Epithelial cell of proximal tubule (primary cell): ENCODE results near the gene MAGEC2. TPM values are rescaled to one million over a fixed set of nuclear protein-coding genes. Genes with fewer than 3 reads are reported as not detected.

Source experiments
- DNase-seq: peaks from one replicate; pipeline ENCODE4 v3.0.0-alpha.2; 2011; ENCODE audit warnings: low read depth
- H3K4me3 ChIP-seq: 2 replicates; pipeline ENCODE4 v1.5.1; 2011; ENCODE audit warnings: low read depth, mild to moderate bottlenecking, low read length
- CTCF ChIP-seq: conservative IDR thresholded peaks from 2 replicates; pipeline ENCODE4 v1.5.1; 2012; ENCODE audit warnings: low read depth, mild to moderate bottlenecking, low read length
- total RNA-seq: library from RNA; depleted of rRNA; stranded (reverse); fragments of >200 nt; gene quantifications from 2 replicates; pipeline ENCODE4 v1.2.3, GENCODE V29; 2015

The MAGEC2 gene
- total RNA-seq, 1 donor from 2014 or later: not detected

- no peak overlapping the region for H3K4me3 ChIP-seq
- DNase-seq: no peak
- no peak for TF ChIP-seq CTCF
Measured at GRCh38 chrX:142238536-142238935, 33.4 kb upstream of the MAGEC2 start.

DNA sequence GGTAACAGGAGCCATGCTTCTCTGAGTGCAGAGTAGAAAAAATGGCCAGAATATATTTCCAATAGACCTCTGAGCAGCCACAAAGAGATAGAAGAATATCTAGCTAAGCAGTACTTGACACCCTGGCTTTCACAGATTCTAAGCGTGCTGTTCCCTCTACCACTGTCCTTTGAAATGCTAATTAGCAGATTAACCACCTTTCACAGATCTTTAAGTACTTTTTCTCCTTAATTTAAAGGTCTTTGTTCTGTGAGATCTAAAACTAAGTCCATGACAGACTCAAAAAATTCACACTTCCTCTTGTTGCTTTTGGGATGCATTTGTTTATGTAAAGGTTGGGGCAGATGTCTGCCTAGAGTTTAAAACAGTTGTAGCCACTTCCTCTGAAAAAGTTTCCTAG lies 28.3 kb upstream of the MAGEC2 start:
- DNase-seq: no peak
- no peak for TF ChIP-seq CTCF
- no peak overlapping the region for H3K4me3 ChIP-seq

DNA sequence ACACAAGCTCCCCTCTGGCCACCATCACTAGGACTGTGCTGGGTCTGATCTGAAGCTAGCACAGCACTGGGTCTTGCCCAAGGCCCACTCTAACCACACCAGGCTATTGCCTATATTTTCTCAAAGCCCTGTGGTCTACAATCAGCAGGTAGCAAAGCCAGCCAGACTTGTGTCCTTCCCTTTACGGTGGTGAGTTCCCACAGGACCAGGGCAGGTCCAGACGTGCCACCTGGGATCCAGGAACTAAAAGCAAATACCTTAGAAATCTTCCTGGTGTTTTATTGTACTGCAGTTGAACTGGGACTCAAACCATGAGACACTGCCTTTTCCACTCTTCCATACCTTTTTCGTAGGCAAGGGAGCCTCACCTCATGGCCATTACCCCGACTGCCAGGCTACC lies 9.0 kb upstream of the MAGEC2 start:
- no peak for TF ChIP-seq CTCF
- no peak for DNase-seq

GRCh38 chrX:142201113-142201512 lies 4.0 kb downstream of the MAGEC2 start:
- DNase-seq: no peak
- H3K4me3 ChIP-seq: no peak overlapping the region
- TF ChIP-seq CTCF: no peak

More for the DNA sequence above, 9.0 kb upstream of the MAGEC2 start:
- H3K4me3 ChIP-seq: no peak overlapping the region

DNA sequence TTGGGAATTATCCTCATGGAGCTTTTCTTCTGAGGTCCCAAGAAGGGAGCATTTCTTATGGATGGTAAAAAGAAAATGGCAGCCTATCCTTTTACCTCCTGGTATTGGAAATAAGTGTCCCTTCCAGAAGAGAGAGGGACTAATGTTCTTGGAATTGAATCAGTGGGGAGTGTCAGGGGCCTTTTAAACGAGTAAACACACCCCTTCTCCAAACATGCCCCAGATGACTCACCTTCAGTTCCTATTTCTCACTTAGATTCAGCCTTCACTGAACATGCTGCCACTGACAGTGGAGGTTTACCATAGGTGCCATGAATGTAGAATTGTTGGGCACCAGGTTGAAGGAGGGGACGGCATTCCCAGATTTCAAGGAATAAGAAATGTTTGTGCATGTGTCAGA lies 19.0 kb downstream of the MAGEC2 start:
- no peak overlapping the region for H3K4me3 ChIP-seq
- no peak for DNase-seq

DNA sequence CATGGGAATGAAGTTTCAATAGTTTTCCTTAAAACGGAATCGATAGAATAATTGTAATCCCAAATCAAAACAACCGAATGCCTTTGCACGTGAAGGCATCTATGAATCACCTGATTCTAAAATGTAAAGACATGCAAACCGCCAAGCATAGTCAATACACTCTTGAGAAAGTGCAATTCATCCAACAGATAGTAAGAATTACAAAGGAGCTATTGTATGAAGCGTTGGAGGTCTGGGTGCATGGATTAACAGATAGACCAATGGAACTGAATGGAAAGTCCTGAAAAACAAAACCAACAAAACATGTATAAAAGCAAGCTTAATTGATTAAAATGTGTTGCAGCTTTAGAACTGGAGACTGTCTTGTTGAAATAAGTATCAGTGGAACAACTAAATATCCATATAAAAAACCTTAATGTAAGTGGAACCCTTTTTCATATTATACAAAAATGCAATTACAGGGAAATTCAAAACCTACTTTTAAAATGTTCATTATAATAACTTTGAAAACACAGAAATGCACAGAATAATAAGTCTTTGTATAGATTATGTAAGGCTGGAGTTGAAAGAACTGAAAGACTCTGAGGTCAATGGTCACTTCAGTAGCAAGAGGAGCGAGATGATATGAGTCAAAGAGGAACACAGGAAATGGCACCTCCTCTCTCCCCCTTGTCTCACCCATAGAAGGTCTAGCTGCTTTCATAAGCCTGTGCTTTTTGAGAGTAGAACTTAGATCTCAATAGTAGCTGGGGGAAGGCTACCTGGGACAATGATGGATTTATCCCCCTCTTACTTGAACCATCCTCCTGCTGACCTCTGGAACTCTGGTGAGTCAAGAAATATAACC lies 20.1 kb downstream of the MAGEC2 start:
- no peak for TF ChIP-seq CTCF
- H3K4me3 ChIP-seq: no peak overlapping the region
- DNase-seq: no peak

More for the DNA sequence above, 19.0 kb downstream of the MAGEC2 start:
- no peak for TF ChIP-seq CTCF

GRCh38 chrX:142156567-142156966 lies 48.5 kb downstream of the MAGEC2 start:
- TF ChIP-seq CTCF: no peak
- no peak overlapping the region for H3K4me3 ChIP-seq
- DNase-seq: no peak
